HCT116 (cell line): ENCODE measurements around the gene KDELR1. TPM values are rescaled to one million over a fixed set of nuclear protein-coding genes. Genes with fewer than 3 reads are reported as not detected.

Source experiments
- ATAC-seq: fragments of 200-7000 bp; cut with Tn5 transposase; 2 replicates; pipeline ENCODE4 v1.9.1; 2020; ENCODE audit warnings: mild to moderate bottlenecking, moderate library complexity
- BruUV-seq: library from RNA; stranded (reverse); fragments of 400-500 nt; replicated peaks from 2 replicates; lab custom pipeline; 2021; lab: Mats Ljungman, UMichigan
- CTCF ChIA-PET: fragments of 300-600 bp; sonication (Branson Sonifier 250); formaldehyde crosslinking; loops from one replicate; lab custom pipeline; 2021; ENCODE audit warnings: antibody characterized with exemption; lab: Charles Lee
- POLR2A ChIA-PET: fragments of 300-600, 350-600 bp; sonication (Branson Sonifier 250); formaldehyde crosslinking; loops from one replicate; lab custom pipeline; 2021; ENCODE audit warnings: antibody characterized with exemption; lab: Charles Lee
- RAD21 ChIA-PET, 2 experiments: fragments of 300-600 bp; sonication (Branson Sonifier 250); formaldehyde crosslinking; loops; one replicate each; lab custom pipeline; 2023; ENCODE audit warnings: low total read pairs in 2 of 2; ENCODE audit not compliant: uncharacterized antibody in 2 of 2, unreplicated experiment in 2 of 2, low non-redundant PET in 1 of 2; lab: Charles Lee
- DNase-seq: peaks from one replicate; pipeline ENCODE4 v3.0.0-alpha.2; 2010; ENCODE audit warnings: low read depth, low spot score
- H2AFZ ChIP-seq: fragments of 200-600 bp; shearing (Covaris generic), sonication (generic); 2 replicates; pipeline ENCODE4 v1.6.1; 2017; ENCODE audit warnings: low read depth, mixed run types, mixed read lengths, antibody characterized with exemption, low read length; ENCODE audit not compliant: poor library complexity, severe bottlenecking
- H3K27ac ChIP-seq: 2 replicates; pipeline ENCODE4 v1.5.1; 2012; ENCODE audit warnings: low read depth, low read length
- H3K27me3 ChIP-seq: fragments of 200-600 bp; sonication (generic); 2 replicates; pipeline ENCODE4 v1.6.1; 2016; ENCODE audit warnings: mixed run types, low read length, mixed read lengths; ENCODE audit not compliant: insufficient read depth
- H3K36me3 ChIP-seq, 2 experiments: fragments of 200-500 bp in 1 of 2; fragments of 200-600 bp in 1 of 2; sonication (Bioruptor generic) in 1 of 2; sonication (generic) in 1 of 2; 2 replicates each; pipeline versions ENCODE4 v1.5.1 to v1.6.1; 2014 to 2016; ENCODE audit warnings: low read length in 2 of 2, inconsistent platforms in 1 of 2, mixed read lengths in 1 of 2, mixed run types in 1 of 2; ENCODE audit not compliant: insufficient read depth in 2 of 2, control insufficient read depth in 1 of 2
- H3K4me1 ChIP-seq, 2 experiments: fragments of 200-600 bp in 1 of 2; sonication (generic) in 1 of 2; 2 replicates each; pipeline versions ENCODE4 v1.5.1 to v1.6.1; 2012 to 2017; ENCODE audit warnings: low read length in 2 of 2, inconsistent platforms in 1 of 2, mild to moderate bottlenecking in 1 of 2, mixed read lengths in 1 of 2, mixed run types in 1 of 2, moderate library complexity in 1 of 2; ENCODE audit not compliant: insufficient read depth in 2 of 2, control insufficient read depth in 1 of 2
- H3K4me2 ChIP-seq: fragments of 200-600 bp; sonication (generic); 2 replicates; pipeline ENCODE4 v1.6.1; 2017; ENCODE audit warnings: mixed run types, low read length, mixed read lengths
- H3K4me3 ChIP-seq, 2 experiments: fragments of 200-600 bp in 1 of 2; sonication (generic) in 1 of 2; replicated peaks in 1 of 2; 2 replicates each; pipeline ENCODE4 v1.5.1; 2011 to 2016; ENCODE audit warnings: low read length in 2 of 2, control low read depth in 1 of 2, low read depth in 1 of 2, mild to moderate bottlenecking in 1 of 2, mixed read lengths in 1 of 2, mixed run types in 1 of 2
- H3K79me2 ChIP-seq: fragments of 200-600 bp; sonication (generic); 2 replicates; pipeline ENCODE4 v1.6.1; 2017; ENCODE audit warnings: mild to moderate bottlenecking, mixed run types, low read length, moderate library complexity, mixed read lengths; ENCODE audit not compliant: insufficient read depth
- H3K9ac ChIP-seq: fragments of 200-600 bp; sonication (generic); 2 replicates; pipeline ENCODE4 v1.6.1; 2016; ENCODE audit warnings: low read length, mixed read lengths
- H3K9me2 ChIP-seq: fragments of 200-600 bp; sonication (generic), shearing (Covaris generic); 2 replicates; pipeline ENCODE4 v1.6.1; 2017; ENCODE audit warnings: mixed run types, mild to moderate bottlenecking, moderate library complexity; ENCODE audit not compliant: insufficient read depth
- H3K9me3 ChIP-seq, 2 experiments: fragments of 200-500 bp in 1 of 2; fragments of 200-600 bp in 1 of 2; sonication (Bioruptor generic) in 1 of 2; sonication (generic) in 1 of 2; 2 replicates each; pipeline ENCODE4 v1.6.1; 2014 to 2017; ENCODE audit warnings: low read length in 2 of 2, mixed read lengths in 2 of 2, inconsistent platforms in 1 of 2, low read depth in 1 of 2, mild to moderate bottlenecking in 1 of 2, mixed run types in 1 of 2, moderate library complexity in 1 of 2; ENCODE audit not compliant: control insufficient read depth in 1 of 2, insufficient read depth in 1 of 2
- H4K20me1 ChIP-seq: fragments of 200-600 bp; sonication (generic), shearing (Covaris generic); 2 replicates; pipeline ENCODE4 v1.6.1; 2017; ENCODE audit warnings: mixed run types, mild to moderate bottlenecking, moderate library complexity; ENCODE audit not compliant: insufficient read depth
- ELF1 ChIP-seq: IDR thresholded peaks from 2 replicates; pipeline ENCODE4 v1.6.1; 2012; ENCODE audit warnings: low read depth, borderline replicate concordance
- EZH2phosphoT487 ChIP-seq: fragments of 200-600 bp; IDR thresholded peaks from 2 replicates; pipeline ENCODE4 v1.6.1; 2018; ENCODE audit warnings: antibody characterized with exemption, borderline replicate concordance
- JUND ChIP-seq: IDR thresholded peaks from 2 replicates; pipeline ENCODE4 v1.6.1; 2012
- POLR2AphosphoS5 ChIP-seq: IDR thresholded peaks from 2 replicates; pipeline ENCODE4 v1.6.1; 2011; ENCODE audit warnings: mild to moderate bottlenecking, low read depth, low read length, moderate library complexity
- ZFX ChIP-seq: fragments of 450-650 bp; IDR thresholded peaks from 2 replicates; pipeline ENCODE4 v1.6.1; 2017
- intact Hi-C: fragments of 100-400 bp; cut with micrococcal nuclease; formaldehyde crosslinking; loops from 2 replicates; pipeline ENCODE4 v1.10.0; 2022
- total RNA-seq: library from RNA; stranded (reverse); gene quantifications from one replicate; pipeline ENCODE4 v1.2.1, GENCODE V29; 2021; ENCODE audit not compliant: unreplicated experiment
- TF ChIP-seq, protein P1 (sequence below): IDR thresholded peaks from 2 replicates; pipeline ENCODE4 v1.6.1; 2011; ENCODE audit warnings: mild to moderate bottlenecking, low read length, moderate library complexity; ENCODE audit not compliant: insufficient replicate concordance; ENCODE audit errors: extremely low read depth

The KDELR1 gene
- total RNA-seq, 1 experiment from 2014 or later = 212 TPM

DNA sequence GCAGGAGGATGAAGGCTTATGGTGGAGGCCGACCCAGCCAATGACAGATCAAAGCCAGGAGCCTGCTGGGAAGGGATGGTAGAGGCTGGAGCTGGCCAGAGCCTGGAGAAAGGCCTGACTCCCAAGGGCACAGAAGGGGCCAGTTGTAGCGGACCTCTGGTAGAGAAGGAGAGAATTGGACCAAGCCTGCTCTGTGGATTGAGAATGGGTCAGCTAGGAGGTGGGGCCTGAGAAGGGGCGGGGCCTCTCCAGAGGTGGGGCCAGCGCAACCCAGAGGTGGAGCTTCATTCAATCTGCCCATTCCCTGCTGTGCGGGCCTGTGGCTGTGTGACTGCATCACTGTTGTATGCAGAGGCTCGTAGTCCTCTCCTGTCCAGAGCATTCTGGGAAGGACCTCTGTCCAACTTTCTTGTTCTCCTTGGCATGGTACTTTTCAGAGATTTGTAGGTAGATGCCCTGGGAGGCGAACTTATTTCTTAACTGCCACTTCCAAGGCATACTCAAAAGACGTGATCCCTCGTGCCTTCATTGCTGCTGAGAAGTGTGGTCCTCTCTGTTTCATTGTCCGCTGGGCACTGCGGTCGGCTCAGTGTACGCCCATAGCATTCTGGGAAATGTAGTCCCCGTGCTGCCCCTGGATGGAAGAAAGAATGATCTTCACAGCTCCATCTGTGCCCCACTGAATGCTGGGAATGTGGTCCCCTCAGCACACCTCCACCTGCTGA is 8.8 kb upstream of the KDELR1 start:
- Histone ChIP-seq H2AFZ (no peak overlapping the region), H3K4me1 (peaks cover 19 to 50% of the 10 kb centered on the region in 2 experiments), H3K79me2 (peaks cover 48% of the 10 kb centered on the region), H3K4me3 (peak overlapping the region; percentile 75 to 87), H4K20me1 (no peaks in the 10 kb centered on the region), H3K27ac (peak overlapping the region; percentile 96), H3K9me3 (no peaks in the 10 kb centered on the region), H3K9me2 (no peaks in the 10 kb centered on the region), H3K27me3 (no peaks in the 10 kb centered on the region), H3K36me3 (peaks cover 0 to under 1% of the 10 kb centered on the region in 2 experiments; a peak in 1 of 4 replicates), H3K9ac (peak overlapping the region; percentile 94), H3K4me2 (peak overlapping the region; percentile 76)
- CTCF ChIA-PET = interaction anchor here (1.0 to 2.0 kb wide), 4 partner anchors 9 to 67 kb away, joined by 3 to 18 read pairs (median 3); partner anchors contain the start of gene KDELR1
- intact Hi-C loops = loop anchor here (2.0 kb wide), 1 partner anchor 15 kb away; no protein-coding TSS in a partner anchor
- RAD21 ChIA-PET = no interaction called here
- POLR2A ChIA-PET = interaction anchor here (0.6 to 2.4 kb wide), 11 partner anchors 9 to 219 kb away, joined by 3 to 10 read pairs (median 4); partner anchors contain the start of genes KDELR1, RPL18, SPHK2 and SYNGR4
- DNase-seq = peak; percentile 54
- TF ChIP-seq EZH2phosphoT487 (no peak), POLR2AphosphoS5 (peak; percentile 62; the same call in 1 of the 2 replicates), JUND (no peak), ZFX (no peak), ELF1 (no peak)
- TF ChIP-seq, protein P1, sequence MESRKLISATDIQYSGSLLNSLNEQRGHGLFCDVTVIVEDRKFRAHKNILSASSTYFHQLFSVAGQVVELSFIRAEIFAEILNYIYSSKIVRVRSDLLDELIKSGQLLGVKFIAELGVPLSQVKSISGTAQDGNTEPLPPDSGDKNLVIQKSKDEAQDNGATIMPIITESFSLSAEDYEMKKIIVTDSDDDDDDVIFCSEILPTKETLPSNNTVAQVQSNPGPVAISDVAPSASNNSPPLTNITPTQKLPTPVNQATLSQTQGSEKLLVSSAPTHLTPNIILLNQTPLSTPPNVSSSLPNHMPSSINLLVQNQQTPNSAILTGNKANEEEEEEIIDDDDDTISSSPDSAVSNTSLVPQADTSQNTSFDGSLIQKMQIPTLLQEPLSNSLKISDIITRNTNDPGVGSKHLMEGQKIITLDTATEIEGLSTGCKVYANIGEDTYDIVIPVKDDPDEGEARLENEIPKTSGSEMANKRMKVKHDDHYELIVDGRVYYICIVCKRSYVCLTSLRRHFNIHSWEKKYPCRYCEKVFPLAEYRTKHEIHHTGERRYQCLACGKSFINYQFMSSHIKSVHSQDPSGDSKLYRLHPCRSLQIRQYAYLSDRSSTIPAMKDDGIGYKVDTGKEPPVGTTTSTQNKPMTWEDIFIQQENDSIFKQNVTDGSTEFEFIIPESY = no peak
- ATAC-seq = peak; percentile 60
- TSS peak; percentile 15 for BruUV-seq
